Memory B cell (primary cell): ENCODE measurements around the gene CCDC3.
"Not testable (repeated sequence)": the region's sequence is repeated elsewhere in the genome, so short reads cannot be mapped to it uniquely, and the experiment has no call there.

ENCODE experiments used
- ATAC-seq: fragments of 150-1000 bp; cut with Tn5 transposase; 2 replicates; pipeline ENCODE4 v1.10.0; 2021; ENCODE audit warnings: low read depth, mild to moderate bottlenecking, moderate library complexity
- DNase-seq, 2 donors: peaks; one replicate each; pipeline ENCODE4 v3.0.0; 2022; ENCODE audit warnings: low spot score in 2 of 2
- H3K27ac Mint-ChIP-seq: one replicate; pipeline ENCODE4 v1.8.0; 2022; ENCODE audit warnings: mild to moderate bottlenecking, moderate library complexity, mixed read lengths
- H3K27me3 Mint-ChIP-seq: one replicate; pipeline ENCODE4 v1.8.0; 2022; ENCODE audit warnings: mixed read lengths
- H3K36me3 Mint-ChIP-seq: one replicate; pipeline ENCODE4 v1.8.0; 2022; ENCODE audit warnings: mild to moderate bottlenecking, mixed read lengths
- H3K4me1 Mint-ChIP-seq: one replicate; pipeline ENCODE4 v1.8.0; 2022; ENCODE audit warnings: mixed read lengths
- H3K4me3 Mint-ChIP-seq: one replicate; pipeline ENCODE4 v1.8.0; 2022; ENCODE audit warnings: mild to moderate bottlenecking, moderate library complexity, mixed read lengths
- H3K9me3 Mint-ChIP-seq: one replicate; pipeline ENCODE4 v1.8.0; 2022; ENCODE audit warnings: mixed read lengths

The CCDC3 gene

DNA sequence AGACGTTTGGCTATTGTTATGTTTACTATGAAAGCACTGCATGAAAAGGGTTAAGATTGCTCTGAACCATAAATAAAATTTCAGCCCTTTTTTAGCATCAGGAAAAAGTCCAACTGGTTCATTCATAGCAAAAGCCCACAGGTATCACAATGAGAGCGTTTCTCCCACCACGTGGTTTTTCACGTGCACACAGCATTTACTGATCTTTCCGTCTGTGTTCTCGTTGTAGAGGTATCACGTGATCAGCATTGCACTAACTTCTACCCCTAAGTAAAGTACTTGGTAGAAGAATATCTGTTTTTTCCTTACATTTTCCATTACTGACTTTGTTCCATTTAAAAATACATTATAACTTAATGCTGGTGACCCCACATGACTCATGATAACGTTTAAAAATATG lies 17.8 kb upstream of the CCDC3 start:
- peaks cover 9% of the 10 kb centered on the region for H3K27me3 Mint-ChIP-seq
- no peaks in the 10 kb centered on the region for H3K36me3 Mint-ChIP-seq
- H3K9me3 Mint-ChIP-seq = peaks cover 8% of the 10 kb centered on the region
- ATAC-seq (no peak), DNase-seq (no peak)
- H3K4me3 Mint-ChIP-seq = no peak overlapping the region
- no peak overlapping the region for H3K27ac Mint-ChIP-seq
- H3K4me1 Mint-ChIP-seq = peaks cover 2% of the 10 kb centered on the region

- Mint-ChIP-seq H3K36me3 (no peaks in the 10 kb centered on the region), H3K4me1 (peaks cover 2% of the 10 kb centered on the region), H3K4me3 (no peak overlapping the region), H3K27me3 (peaks cover 9% of the 10 kb centered on the region), H3K27ac (no peak overlapping the region), H3K9me3 (peaks cover 8% of the 10 kb centered on the region)
- ATAC-seq (no peak), DNase-seq (no peak)
These were observed 16.7 kb upstream of the CCDC3 start for GRCh38 chr10:13018171-13018570.

DNA sequence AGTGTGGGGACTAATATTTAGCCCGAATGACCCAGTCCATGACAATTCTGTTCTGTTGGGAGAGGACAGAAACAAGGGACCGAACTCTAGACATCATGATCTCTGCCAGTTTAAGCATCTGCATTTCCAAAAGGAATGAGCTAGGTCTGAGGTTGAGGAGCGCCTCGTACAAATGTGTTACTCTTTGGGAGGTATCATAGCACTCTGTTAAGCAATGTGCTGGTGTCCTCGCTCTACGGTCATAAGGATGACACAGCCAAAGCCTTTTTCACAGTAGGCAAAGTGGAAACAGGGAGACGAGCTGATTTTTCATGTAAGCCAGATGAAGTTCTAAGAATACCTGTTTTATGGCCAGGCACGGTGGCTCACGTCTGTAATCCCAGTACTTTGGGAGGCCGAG lies 15.4 kb upstream of the CCDC3 start:
- no peak for ATAC-seq
- Mint-ChIP-seq H3K4me1 (peaks cover 2% of the 10 kb centered on the region), H3K36me3 (peaks cover 2% of the 10 kb centered on the region), H3K27ac (no peak overlapping the region), H3K9me3 (peaks cover 4% of the 10 kb centered on the region), H3K27me3 (peaks cover 6% of the 10 kb centered on the region), H3K4me3 (no peak overlapping the region)
- no peak for DNase-seq

DNA sequence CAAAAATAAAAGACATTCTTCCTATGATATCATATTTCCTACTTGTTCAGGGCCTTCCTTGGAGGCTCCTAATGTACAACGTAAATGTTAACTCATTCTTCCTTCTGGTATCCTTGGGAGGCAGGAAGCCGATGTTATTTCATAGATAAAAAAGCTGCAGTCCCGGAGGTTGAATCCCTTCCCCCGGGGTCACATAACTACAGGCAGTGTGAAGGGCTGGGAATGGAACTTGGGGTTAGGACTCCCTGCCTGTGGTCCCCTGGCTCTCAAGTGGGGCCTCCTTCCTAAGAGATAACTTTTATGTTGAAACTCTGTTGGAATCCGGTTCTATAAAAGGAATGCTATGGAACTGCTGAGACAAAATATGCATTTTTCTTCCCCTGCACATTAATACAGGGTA lies 14.9 kb upstream of the CCDC3 start:
- Mint-ChIP-seq H3K4me1 (peaks cover 2% of the 10 kb centered on the region), H3K9me3 (peaks cover 4% of the 10 kb centered on the region), H3K4me3 (no peak overlapping the region), H3K27ac (no peak overlapping the region), H3K36me3 (peaks cover 2% of the 10 kb centered on the region), H3K27me3 (peaks cover 4% of the 10 kb centered on the region)
- DNase-seq (no peak), ATAC-seq (no peak)

DNA sequence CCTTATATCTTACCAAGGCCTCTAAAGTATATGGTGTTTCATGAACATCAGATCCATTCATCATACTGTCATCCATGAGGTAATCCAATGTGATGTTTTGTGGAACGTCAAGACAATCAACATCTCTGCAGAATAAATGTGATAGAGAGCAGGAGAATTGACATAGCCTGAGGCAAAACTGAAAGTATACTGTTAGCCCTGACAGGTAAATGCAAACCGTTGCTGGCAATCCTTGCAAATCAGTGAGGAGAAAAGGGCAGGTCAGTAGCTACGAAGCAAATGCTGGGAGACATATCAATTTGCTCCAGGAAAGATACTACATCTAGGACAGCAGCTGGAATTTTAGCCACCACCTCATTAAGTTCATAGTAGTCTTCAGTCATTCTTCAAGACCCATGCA lies 4.5 kb upstream of the CCDC3 start:
- Mint-ChIP-seq H3K4me1 (peaks cover under 1% of the 10 kb centered on the region), H3K36me3 (no peaks in the 10 kb centered on the region), H3K4me3 (no peak overlapping the region), H3K27ac (no peak overlapping the region), H3K27me3 (peaks cover 25% of the 10 kb centered on the region), H3K9me3 (peaks cover 2% of the 10 kb centered on the region)
- no peak for DNase-seq
- no peak for ATAC-seq

- Mint-ChIP-seq H3K4me1 (peaks cover 4% of the 10 kb centered on the region), H3K4me3 (no peak overlapping the region), H3K36me3 (no peaks in the 10 kb centered on the region), H3K9me3 (peaks cover 2% of the 10 kb centered on the region), H3K27ac (no peak overlapping the region), H3K27me3 (peaks cover 37% of the 10 kb centered on the region)
- DNase-seq (no peak), ATAC-seq (peak; percentile 31)
These were observed 2.2 kb upstream of the CCDC3 start for GRCh38 chr10:13003759-13004158.

GRCh38 chr10:13003004-13003403 lies 1.5 kb upstream of the CCDC3 start:
- Mint-ChIP-seq H3K4me3 (no peak overlapping the region), H3K27me3 (peaks cover 35% of the 10 kb centered on the region), H3K4me1 (peaks cover 4% of the 10 kb centered on the region), H3K27ac (no peak overlapping the region), H3K9me3 (peaks cover under 1% of the 10 kb centered on the region), H3K36me3 (no peaks in the 10 kb centered on the region)
- ATAC-seq (no peak), DNase-seq (no peak)

GRCh38 chr10:13001887-13002212 lies 337 bp upstream of the CCDC3 start:
- Mint-ChIP-seq H3K27ac (no peak overlapping the region), H3K36me3 (no peaks in the 10 kb centered on the region), H3K4me3 (no peak overlapping the region), H3K27me3 (peaks cover 30% of the 10 kb centered on the region), H3K9me3 (no peaks in the 10 kb centered on the region), H3K4me1 (peaks cover 4% of the 10 kb centered on the region)
- DNase-seq = no peak
- ATAC-seq = no peak

- Mint-ChIP-seq H3K27ac (no peak overlapping the region), H3K4me3 (no peak overlapping the region), H3K9me3 (no peaks in the 10 kb centered on the region), H3K36me3 (no peaks in the 10 kb centered on the region), H3K4me1 (peaks cover 4% of the 10 kb centered on the region), H3K27me3 (peaks cover 27% of the 10 kb centered on the region)
- DNase-seq (no peak), ATAC-seq (no peak)
These were observed 1.1 kb downstream of the CCDC3 start for GRCh38 chr10:13000431-13000830.

GRCh38 chr10:12999849-13000248 lies 1.7 kb downstream of the CCDC3 start:
- DNase-seq = no peak
- no peak overlapping the region for H3K4me3 Mint-ChIP-seq
- H3K27me3 Mint-ChIP-seq = peaks cover 24% of the 10 kb centered on the region
- no peaks in the 10 kb centered on the region for H3K9me3 Mint-ChIP-seq
- ATAC-seq = no peak
- H3K27ac Mint-ChIP-seq = no peak overlapping the region
- H3K4me1 Mint-ChIP-seq = peaks cover 4% of the 10 kb centered on the region
- H3K36me3 Mint-ChIP-seq = no peaks in the 10 kb centered on the region

DNA sequence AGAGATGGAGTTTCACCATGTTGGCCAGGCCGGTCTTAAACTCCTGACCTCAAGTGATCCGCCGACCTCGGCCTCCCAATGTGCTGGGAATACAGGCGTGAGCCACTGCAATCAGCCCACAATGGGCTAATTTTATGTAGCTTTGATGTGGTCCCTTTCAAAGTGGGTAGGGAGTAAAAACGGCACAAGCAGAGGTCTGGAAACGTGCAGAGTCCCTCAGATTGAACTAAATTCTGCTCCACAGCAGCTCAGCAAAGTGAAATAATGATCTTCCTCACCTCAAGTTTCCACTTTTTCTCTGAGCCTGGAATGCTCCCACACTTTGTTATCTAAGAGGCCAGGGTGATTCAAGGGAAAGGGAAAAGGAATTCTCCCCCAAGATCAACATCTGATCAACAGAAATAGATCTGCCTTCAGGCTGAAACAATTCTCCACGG lies 6.1 kb downstream of the CCDC3 start:
- Mint-ChIP-seq H3K9me3 (no peaks in the 10 kb centered on the region), H3K4me3 (no peak overlapping the region), H3K36me3 (no peaks in the 10 kb centered on the region), H3K4me1 (no peaks in the 10 kb centered on the region), H3K27me3 (peaks cover 26% of the 10 kb centered on the region), H3K27ac (no peak overlapping the region)
- DNase-seq = no peak
- no peak for ATAC-seq

DNA sequence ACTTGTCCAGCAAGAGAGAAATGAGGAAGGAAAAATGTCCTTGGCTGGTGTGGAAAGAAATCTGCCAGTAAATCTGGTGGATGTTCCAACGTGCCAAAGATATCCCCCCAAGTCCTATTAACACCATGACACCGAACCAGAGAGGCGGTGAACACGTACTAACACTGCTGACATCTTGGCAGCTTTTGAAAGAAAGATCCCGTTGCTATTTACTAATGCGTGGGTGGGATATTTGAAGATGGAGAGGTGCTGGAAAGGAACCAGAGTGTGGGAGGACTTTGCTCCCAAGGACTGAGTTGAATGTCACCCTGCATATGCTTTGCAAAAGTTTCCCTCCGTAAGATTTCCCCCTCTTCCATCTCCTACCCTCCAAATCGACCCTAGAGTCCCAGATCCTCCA lies 7.9 kb downstream of the CCDC3 start:
- Mint-ChIP-seq H3K27ac (no peak overlapping the region), H3K27me3 (peaks cover 20% of the 10 kb centered on the region), H3K36me3 (no peaks in the 10 kb centered on the region), H3K4me1 (no peaks in the 10 kb centered on the region), H3K4me3 (no peak overlapping the region), H3K9me3 (no peaks in the 10 kb centered on the region)
- DNase-seq (no peak), ATAC-seq (no peak)

DNA sequence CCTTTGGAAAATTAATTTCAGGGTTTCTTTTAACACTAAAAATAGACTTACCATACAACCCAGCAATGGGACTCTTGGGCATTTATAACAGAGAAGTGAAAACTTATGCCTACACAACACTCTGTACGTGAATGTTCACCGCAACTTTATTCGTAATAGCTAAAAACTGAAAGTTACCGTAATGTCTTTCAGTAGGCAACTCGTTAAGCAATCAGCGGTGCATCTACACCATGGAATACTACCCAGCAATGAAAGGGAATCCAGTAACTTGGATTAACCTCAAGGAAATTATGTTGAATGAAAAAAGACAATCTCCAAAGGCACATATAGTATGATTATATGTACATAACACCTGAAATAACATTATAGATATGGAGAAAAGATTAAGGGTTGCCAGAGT lies 16.2 kb downstream of the CCDC3 start:
- no peak for DNase-seq
- no peak overlapping the region for H3K4me3 Mint-ChIP-seq
- no peaks in the 10 kb centered on the region for H3K36me3 Mint-ChIP-seq
- H3K27ac Mint-ChIP-seq = no peak overlapping the region
- no peaks in the 10 kb centered on the region for H3K4me1 Mint-ChIP-seq
- peaks cover 5% of the 10 kb centered on the region for H3K27me3 Mint-ChIP-seq
- peaks cover 2% of the 10 kb centered on the region for H3K9me3 Mint-ChIP-seq
- ATAC-seq = no peak

GRCh38 chr10:12984165-12984747 lies 17.3 kb downstream of the CCDC3 start:
- ATAC-seq (no peak), DNase-seq (no peak)
- no peak overlapping the region for H3K4me3 Mint-ChIP-seq
- H3K4me1 Mint-ChIP-seq = no peaks in the 10 kb centered on the region
- no peaks in the 10 kb centered on the region for H3K36me3 Mint-ChIP-seq
- peaks cover 2% of the 10 kb centered on the region for H3K9me3 Mint-ChIP-seq
- H3K27ac Mint-ChIP-seq = no peak overlapping the region
- peaks cover 5% of the 10 kb centered on the region for H3K27me3 Mint-ChIP-seq

DNA sequence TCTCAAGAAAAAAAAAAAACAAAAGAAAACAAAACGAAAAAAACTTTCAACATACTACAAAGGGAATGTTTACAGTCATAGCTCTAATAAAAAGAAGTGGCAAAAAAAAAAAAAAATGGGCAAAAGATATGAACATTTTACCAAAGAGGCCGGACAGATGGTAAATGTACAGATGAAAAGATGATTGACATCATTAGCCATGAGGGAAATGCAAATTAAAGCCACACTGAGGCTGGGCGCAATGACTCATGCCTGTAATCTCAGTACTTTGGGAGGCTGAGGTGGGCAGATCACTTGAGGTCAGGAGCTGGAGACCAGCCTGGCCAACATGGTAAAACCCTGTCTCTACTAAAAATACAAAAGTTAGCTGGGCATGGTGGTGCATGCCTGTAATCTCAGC lies 17.9 kb downstream of the CCDC3 start:
- H3K9me3 Mint-ChIP-seq, H3K4me3 Mint-ChIP-seq, DNase-seq, H3K36me3 Mint-ChIP-seq, H3K27me3 Mint-ChIP-seq, ATAC-seq, H3K4me1 Mint-ChIP-seq, H3K27ac Mint-ChIP-seq: not testable (repeated sequence)
